Panc1 (cell line): ENCODE measurements around the gene LAMB4.

Source experiments
- POLR2AphosphoS5 ChIP-seq: IDR thresholded peaks from 2 replicates; pipeline ENCODE4 v1.6.1; 2012; ENCODE audit warnings: mild to moderate bottlenecking, low read depth, low read length, moderate library complexity
- SIN3A ChIP-seq: IDR thresholded peaks from 2 replicates; pipeline ENCODE4 v1.6.1; 2012; ENCODE audit warnings: low read depth, mild to moderate bottlenecking, low read length, moderate library complexity, borderline replicate concordance; ENCODE audit not compliant: insufficient read depth
- TF ChIP-seq, protein P1 (sequence below): fragments of 450-650 bp; IDR thresholded peaks from 2 replicates; pipeline ENCODE4 v1.5.1; 2017; ENCODE audit warnings: mild to moderate bottlenecking

DNA sequence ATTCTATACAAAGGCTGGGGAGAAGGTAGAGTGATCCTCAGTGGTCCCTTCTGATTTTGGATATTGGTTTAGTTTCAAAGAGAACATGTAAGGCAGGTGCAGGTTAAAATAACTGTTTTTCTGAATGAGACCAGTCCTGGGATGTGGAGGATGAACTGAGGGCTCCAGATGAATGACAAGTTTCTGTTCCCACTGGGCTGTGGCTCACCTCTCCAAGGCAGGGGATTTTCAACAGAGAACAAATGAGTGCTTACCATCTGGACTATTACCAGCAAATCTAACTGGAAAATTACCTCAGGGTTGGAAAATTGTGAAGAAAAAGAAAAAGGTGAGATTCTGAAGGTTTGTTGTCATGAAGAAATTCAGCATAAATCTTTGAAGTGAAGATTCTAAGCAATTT, 8.0 kb downstream of the LAMB4 start:
- TF ChIP-seq, protein P1, sequence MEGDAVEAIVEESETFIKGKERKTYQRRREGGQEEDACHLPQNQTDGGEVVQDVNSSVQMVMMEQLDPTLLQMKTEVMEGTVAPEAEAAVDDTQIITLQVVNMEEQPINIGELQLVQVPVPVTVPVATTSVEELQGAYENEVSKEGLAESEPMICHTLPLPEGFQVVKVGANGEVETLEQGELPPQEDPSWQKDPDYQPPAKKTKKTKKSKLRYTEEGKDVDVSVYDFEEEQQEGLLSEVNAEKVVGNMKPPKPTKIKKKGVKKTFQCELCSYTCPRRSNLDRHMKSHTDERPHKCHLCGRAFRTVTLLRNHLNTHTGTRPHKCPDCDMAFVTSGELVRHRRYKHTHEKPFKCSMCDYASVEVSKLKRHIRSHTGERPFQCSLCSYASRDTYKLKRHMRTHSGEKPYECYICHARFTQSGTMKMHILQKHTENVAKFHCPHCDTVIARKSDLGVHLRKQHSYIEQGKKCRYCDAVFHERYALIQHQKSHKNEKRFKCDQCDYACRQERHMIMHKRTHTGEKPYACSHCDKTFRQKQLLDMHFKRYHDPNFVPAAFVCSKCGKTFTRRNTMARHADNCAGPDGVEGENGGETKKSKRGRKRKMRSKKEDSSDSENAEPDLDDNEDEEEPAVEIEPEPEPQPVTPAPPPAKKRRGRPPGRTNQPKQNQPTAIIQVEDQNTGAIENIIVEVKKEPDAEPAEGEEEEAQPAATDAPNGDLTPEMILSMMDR, result no peak
- TF ChIP-seq SIN3A (no peak), POLR2AphosphoS5 (no peak)
